ENCODE results near the gene SDCBP2.

DNA sequence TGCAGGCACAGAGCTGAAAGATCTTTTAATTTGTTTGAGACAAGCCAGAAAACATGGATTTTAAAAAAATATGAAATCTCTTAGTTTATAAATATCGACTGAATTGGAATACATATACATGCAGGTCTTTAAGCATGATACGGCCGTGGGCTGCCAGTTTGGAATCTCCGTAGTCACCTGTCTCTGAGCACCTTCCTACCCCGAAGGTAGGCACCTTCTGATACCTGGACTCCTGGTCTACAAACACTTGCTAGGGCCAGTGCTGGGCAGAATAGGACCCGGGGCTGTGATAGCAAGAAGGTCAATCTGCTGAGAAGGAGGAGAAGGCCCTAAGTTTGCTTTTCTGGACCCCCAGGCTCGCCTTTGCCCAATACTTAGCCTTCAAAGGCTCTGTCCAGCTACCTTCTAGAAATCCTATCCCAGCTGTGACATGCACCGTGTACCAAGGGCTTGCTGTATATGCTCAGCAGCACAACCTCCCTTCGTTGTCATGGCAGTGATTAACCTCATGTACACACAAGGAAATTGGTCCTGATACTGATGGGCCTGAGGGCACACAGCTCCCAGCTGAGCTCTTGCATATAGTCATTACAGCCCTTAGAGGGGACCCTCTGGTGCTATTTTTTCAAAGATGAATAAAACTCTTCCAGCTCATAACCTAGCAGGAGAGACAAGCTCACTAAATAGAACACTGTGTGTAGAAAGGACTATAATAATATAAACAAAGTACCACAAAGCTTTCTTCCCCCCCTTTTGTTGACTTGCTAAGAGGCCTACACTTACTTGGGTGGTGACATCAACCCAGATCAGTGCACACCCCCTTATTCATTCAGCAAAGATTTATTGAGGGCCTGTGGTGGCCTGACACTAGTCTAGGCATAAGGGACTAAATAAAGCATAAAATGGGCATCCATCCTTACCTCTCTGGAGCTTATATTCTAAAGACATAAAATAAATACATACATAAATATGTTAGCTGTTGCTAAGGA lies 45.1 kb downstream of the SDCBP2 start:
- TF ChIP-seq, protein P1, sequence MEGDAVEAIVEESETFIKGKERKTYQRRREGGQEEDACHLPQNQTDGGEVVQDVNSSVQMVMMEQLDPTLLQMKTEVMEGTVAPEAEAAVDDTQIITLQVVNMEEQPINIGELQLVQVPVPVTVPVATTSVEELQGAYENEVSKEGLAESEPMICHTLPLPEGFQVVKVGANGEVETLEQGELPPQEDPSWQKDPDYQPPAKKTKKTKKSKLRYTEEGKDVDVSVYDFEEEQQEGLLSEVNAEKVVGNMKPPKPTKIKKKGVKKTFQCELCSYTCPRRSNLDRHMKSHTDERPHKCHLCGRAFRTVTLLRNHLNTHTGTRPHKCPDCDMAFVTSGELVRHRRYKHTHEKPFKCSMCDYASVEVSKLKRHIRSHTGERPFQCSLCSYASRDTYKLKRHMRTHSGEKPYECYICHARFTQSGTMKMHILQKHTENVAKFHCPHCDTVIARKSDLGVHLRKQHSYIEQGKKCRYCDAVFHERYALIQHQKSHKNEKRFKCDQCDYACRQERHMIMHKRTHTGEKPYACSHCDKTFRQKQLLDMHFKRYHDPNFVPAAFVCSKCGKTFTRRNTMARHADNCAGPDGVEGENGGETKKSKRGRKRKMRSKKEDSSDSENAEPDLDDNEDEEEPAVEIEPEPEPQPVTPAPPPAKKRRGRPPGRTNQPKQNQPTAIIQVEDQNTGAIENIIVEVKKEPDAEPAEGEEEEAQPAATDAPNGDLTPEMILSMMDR (IDR thresholded peaks at IDR 0.05) = no peak
- no peak for TF ChIP-seq ZFX (IDR thresholded peaks at IDR 0.05; ENCODE audit: borderline replicate concordance)

Measured in 22Rv1 (cell line).